ENCODE results near the gene RANBP17. TPM values are rescaled to one million over a fixed set of nuclear protein-coding genes. Genes with fewer than 3 reads are reported as not detected.
"Not testable (repeated sequence)": the region's sequence is repeated elsewhere in the genome, so short reads cannot be mapped to it uniquely, and the experiment has no call there.

The RANBP17 gene
- total and polyA plus RNA-seq, 7 experiments from 2014 or later = 3.0 TPM; not detected in 6

DNA sequence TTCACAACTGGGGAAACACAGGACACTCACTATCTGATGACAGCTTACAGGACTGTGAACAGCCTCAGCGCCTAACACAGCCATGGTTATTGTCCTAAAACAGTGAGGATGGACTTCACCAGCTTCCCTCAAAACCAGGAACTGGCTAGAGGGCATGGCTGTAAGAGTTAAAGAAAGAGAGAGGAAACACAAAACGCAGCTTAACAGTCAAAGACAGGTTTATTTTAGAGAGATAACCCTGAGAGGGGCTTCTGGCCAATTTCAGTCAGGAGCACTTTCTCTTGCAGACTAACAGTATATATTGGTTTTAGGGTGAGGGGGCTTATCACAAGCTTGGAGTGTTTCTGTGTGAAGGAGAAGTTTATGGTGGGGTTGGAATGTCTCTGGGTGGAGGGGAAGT, 35.7 kb upstream of the RANBP17 start:
- H3K27me3 Mint-ChIP-seq = peaks cover 0 to 14% (median 7%) of the 10 kb centered on the region in 5 donors
- no peak overlapping the region for H3K4me3 Mint-ChIP-seq
- no peak overlapping the region for H3K4me3 ChIP-seq (ENCODE audit: low read length)
- H3K9me3 ChIP-seq (ENCODE audit: control insufficient read depth in 2 of 3, low read length in 3 of 3) = no peaks in the 10 kb centered on the region
- ChIA-PET POLR2A (no interaction called here), CTCF (no interaction called here)
- no peaks in the 10 kb centered on the region for H3K36me3 ChIP-seq (ENCODE audit: control insufficient read depth in 2 of 3, insufficient read depth in 3 of 3, low read length in 3 of 3)
- no peaks in the 10 kb centered on the region for H3K4me1 Mint-ChIP-seq
- intact Hi-C loops (cut with micrococcal nuclease) = no loop called here
- no peaks in the 10 kb centered on the region for H3K27me3 ChIP-seq (ENCODE audit: control insufficient read depth in 2 of 2, insufficient read depth in 2 of 2, low read length in 2 of 2)
- ATAC-seq = no peak
- no peaks in the 10 kb centered on the region for H3K36me3 Mint-ChIP-seq
- no peak overlapping the region for H3K27ac ChIP-seq (ENCODE audit: low read depth, low read length)
- DNase-seq = no peak
- no peak overlapping the region for H3K27ac Mint-ChIP-seq
- H3K4me1 ChIP-seq (ENCODE audit: control insufficient read depth in 2 of 2, insufficient read depth in 2 of 2, low read length in 2 of 2) = no peaks in the 10 kb centered on the region
- H3K9me3 Mint-ChIP-seq = peaks cover 0 to 2% (median 0%) of the 10 kb centered on the region in 11 donors

DNA sequence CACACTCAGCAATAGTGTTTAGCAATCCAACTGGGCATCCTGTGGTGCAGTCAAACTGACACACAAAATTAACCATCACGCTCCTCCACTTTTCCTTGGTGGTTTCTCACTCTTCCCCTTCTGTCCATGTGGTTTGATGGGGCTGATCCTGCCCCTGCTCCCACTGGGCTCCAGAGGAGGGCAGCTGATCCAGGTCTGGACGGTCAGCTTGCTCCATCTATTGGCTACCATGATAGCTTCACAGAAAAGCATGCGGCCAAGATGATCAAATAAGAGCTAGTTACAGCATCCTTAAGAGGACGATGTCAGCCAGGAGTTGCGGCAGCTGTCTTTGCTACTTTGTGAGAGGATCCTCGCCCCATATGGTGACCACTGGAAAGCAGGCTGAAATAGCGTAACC, 29.6 kb upstream of the RANBP17 start:
- no peak overlapping the region for H3K4me3 Mint-ChIP-seq
- H3K9me3 Mint-ChIP-seq = peaks cover 0 to 12% (median 5%) of the 10 kb centered on the region in 11 donors
- no peak for ATAC-seq
- H3K27ac Mint-ChIP-seq = no peak overlapping the region
- no peaks in the 10 kb centered on the region for H3K36me3 ChIP-seq (ENCODE audit: control insufficient read depth in 2 of 3, insufficient read depth in 3 of 3, low read length in 3 of 3)
- intact Hi-C loops (cut with micrococcal nuclease) = no loop called here
- no peaks in the 10 kb centered on the region for H3K27me3 ChIP-seq (ENCODE audit: control insufficient read depth in 2 of 2, insufficient read depth in 2 of 2, low read length in 2 of 2)
- ChIA-PET POLR2A (no interaction called here), CTCF (no interaction called here)
- H3K9me3 ChIP-seq (ENCODE audit: control insufficient read depth in 2 of 3, low read length in 3 of 3) = no peaks in the 10 kb centered on the region
- no peak overlapping the region for H3K27ac ChIP-seq (ENCODE audit: low read depth, low read length)
- peaks cover 0 to 20% (median 3%) of the 10 kb centered on the region in 5 donors for H3K27me3 Mint-ChIP-seq
- no peak for DNase-seq
- no peak overlapping the region for H3K4me3 ChIP-seq (ENCODE audit: low read length)
- H3K36me3 Mint-ChIP-seq = no peaks in the 10 kb centered on the region
- H3K4me1 Mint-ChIP-seq = no peaks in the 10 kb centered on the region
- no peaks in the 10 kb centered on the region for H3K4me1 ChIP-seq (ENCODE audit: control insufficient read depth in 2 of 2, insufficient read depth in 2 of 2, low read length in 2 of 2)

GRCh38 chr5:170833981-170834380, 27.8 kb upstream of the RANBP17 start:
- Mint-ChIP-seq H3K27me3 (peaks cover 0 to 23% (median 0%) of the 10 kb centered on the region in 5 donors), H3K9me3 (peaks cover 0 to 12% (median 5%) of the 10 kb centered on the region in 11 donors)
- H3K27me3 ChIP-seq (ENCODE audit: control insufficient read depth in 2 of 2, insufficient read depth in 2 of 2, low read length in 2 of 2); H3K4me1 ChIP-seq (ENCODE audit: control insufficient read depth in 2 of 2, insufficient read depth in 2 of 2, low read length in 2 of 2); H3K4me3 Mint-ChIP-seq; ATAC-seq; CTCF ChIA-PET; DNase-seq; POLR2A ChIA-PET; H3K4me1 Mint-ChIP-seq; H3K9me3 ChIP-seq (ENCODE audit: control insufficient read depth in 2 of 3, low read length in 3 of 3); H3K27ac ChIP-seq (ENCODE audit: low read depth, low read length); H3K27ac Mint-ChIP-seq; H3K36me3 Mint-ChIP-seq; H3K4me3 ChIP-seq (ENCODE audit: low read length); H3K36me3 ChIP-seq (ENCODE audit: control insufficient read depth in 2 of 3, insufficient read depth in 3 of 3, low read length in 3 of 3); intact Hi-C loops (cut with micrococcal nuclease): not testable (repeated sequence)

- H3K27me3 Mint-ChIP-seq = peaks cover 0 to 16% (median 0%) of the 10 kb centered on the region in 5 donors
- H3K27ac ChIP-seq (ENCODE audit: low read depth, low read length) = no peak overlapping the region
- no peaks in the 10 kb centered on the region for H3K4me1 ChIP-seq (ENCODE audit: control insufficient read depth in 2 of 2, insufficient read depth in 2 of 2, low read length in 2 of 2)
- H3K9me3 Mint-ChIP-seq = peaks cover 0 to 12% (median 5%) of the 10 kb centered on the region in 11 donors
- ChIA-PET CTCF (no interaction called here), POLR2A (no interaction called here)
- no peak overlapping the region for H3K4me3 Mint-ChIP-seq
- H3K36me3 Mint-ChIP-seq = no peaks in the 10 kb centered on the region
- no peak for DNase-seq
- H3K36me3 ChIP-seq (ENCODE audit: control insufficient read depth in 2 of 3, insufficient read depth in 3 of 3, low read length in 3 of 3) = no peaks in the 10 kb centered on the region
- H3K4me3 ChIP-seq (ENCODE audit: low read length) = no peak overlapping the region
- no peaks in the 10 kb centered on the region for H3K27me3 ChIP-seq (ENCODE audit: control insufficient read depth in 2 of 2, insufficient read depth in 2 of 2, low read length in 2 of 2)
- H3K9me3 ChIP-seq (ENCODE audit: control insufficient read depth in 2 of 3, low read length in 3 of 3) = no peaks in the 10 kb centered on the region
- H3K4me1 Mint-ChIP-seq = no peaks in the 10 kb centered on the region
- intact Hi-C loops (cut with micrococcal nuclease) = no loop called here
- ATAC-seq = no peak
- H3K27ac Mint-ChIP-seq = no peak overlapping the region
Observed at GRCh38 chr5:170836226-170836625, 25.6 kb upstream of the RANBP17 start.

- H3K27me3 Mint-ChIP-seq = peaks cover 0 to 21% (median 4%) of the 10 kb centered on the region in 5 donors
- no peaks in the 10 kb centered on the region for H3K36me3 Mint-ChIP-seq
- Histone ChIP-seq H3K36me3 (ENCODE audit: control insufficient read depth in 2 of 3, insufficient read depth in 3 of 3, low read length in 3 of 3) (no peaks in the 10 kb centered on the region), H3K27me3 (ENCODE audit: control insufficient read depth in 2 of 2, insufficient read depth in 2 of 2, low read length in 2 of 2) (peaks cover 0 to 4% of the 10 kb centered on the region in 2 donors), H3K4me1 (ENCODE audit: control insufficient read depth in 2 of 2, insufficient read depth in 2 of 2, low read length in 2 of 2) (no peaks in the 10 kb centered on the region), H3K27ac (ENCODE audit: low read depth, low read length) (no peak overlapping the region), H3K9me3 (ENCODE audit: control insufficient read depth in 2 of 3, low read length in 3 of 3) (no peaks in the 10 kb centered on the region), H3K4me3 (ENCODE audit: low read length) (no peak overlapping the region)
- intact Hi-C loops (cut with micrococcal nuclease) = no loop called here
- ChIA-PET CTCF (no interaction called here), POLR2A (interaction anchor here (0.6 kb wide), 1 partner anchor 31 kb away, joined by 3 read pairs; no protein-coding TSS in a partner anchor)
- no peaks in the 10 kb centered on the region for H3K4me1 Mint-ChIP-seq
- H3K4me3 Mint-ChIP-seq = no peak overlapping the region
- H3K27ac Mint-ChIP-seq = no peak overlapping the region
- ATAC-seq (no peak), DNase-seq (no peak)
- peaks cover 0 to 6% (median 0%) of the 10 kb centered on the region in 11 donors for H3K9me3 Mint-ChIP-seq
Observed at GRCh38 chr5:170843870-170844269, 17.9 kb upstream of the RANBP17 start.

GRCh38 chr5:170844651-170845050, 17.2 kb upstream of the RANBP17 start:
- Mint-ChIP-seq H3K36me3 (no peaks in the 10 kb centered on the region), H3K27ac (no peak overlapping the region), H3K27me3 (peaks cover 0 to 23% (median 4%) of the 10 kb centered on the region in 5 donors), H3K4me1 (no peaks in the 10 kb centered on the region), H3K9me3 (peaks cover 0 to 6% (median 0%) of the 10 kb centered on the region in 11 donors), H3K4me3 (no peak overlapping the region)
- ATAC-seq (no peak), DNase-seq (no peak)
- H3K36me3 ChIP-seq (ENCODE audit: control insufficient read depth in 2 of 3, insufficient read depth in 3 of 3, low read length in 3 of 3) = no peaks in the 10 kb centered on the region
- no peaks in the 10 kb centered on the region for H3K4me1 ChIP-seq (ENCODE audit: control insufficient read depth in 2 of 2, insufficient read depth in 2 of 2, low read length in 2 of 2)
- intact Hi-C loops (cut with micrococcal nuclease) = no loop called here
- peaks cover 0 to 4% of the 10 kb centered on the region in 2 donors for H3K27me3 ChIP-seq (ENCODE audit: control insufficient read depth in 2 of 2, insufficient read depth in 2 of 2, low read length in 2 of 2)
- POLR2A ChIA-PET = no interaction called here
- H3K4me3 ChIP-seq (ENCODE audit: low read length) = no peak overlapping the region
- no peaks in the 10 kb centered on the region for H3K9me3 ChIP-seq (ENCODE audit: control insufficient read depth in 2 of 3, low read length in 3 of 3)
- CTCF ChIA-PET = no interaction called here
- H3K27ac ChIP-seq (ENCODE audit: low read depth, low read length) = no peak overlapping the region

DNA sequence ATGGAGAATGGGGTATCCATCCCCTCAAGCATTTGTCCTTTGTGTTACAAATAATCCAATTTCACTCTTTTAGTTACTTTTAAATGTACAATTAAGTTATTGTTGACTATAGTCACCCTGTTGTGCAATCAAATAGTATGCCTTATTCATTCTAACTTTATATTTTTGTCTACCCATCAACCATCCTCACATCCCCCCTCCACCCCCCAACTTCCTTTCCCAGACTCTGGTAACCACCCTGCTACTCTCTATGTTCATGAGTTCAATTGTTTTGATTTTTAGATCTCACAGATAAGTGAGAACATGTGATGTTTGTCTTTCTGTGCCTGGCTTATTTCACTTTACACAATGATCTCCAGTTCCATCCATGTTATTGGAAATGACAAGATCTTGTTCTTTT, 15.4 kb upstream of the RANBP17 start:
- Mint-ChIP-seq H3K36me3 (no peaks in the 10 kb centered on the region), H3K4me3 (no peak overlapping the region), H3K4me1 (no peaks in the 10 kb centered on the region), H3K27ac (no peak overlapping the region), H3K9me3 (peaks cover 0 to 6% (median 1%) of the 10 kb centered on the region in 11 donors), H3K27me3 (peaks cover 0 to 23% (median 4%) of the 10 kb centered on the region in 5 donors)
- Histone ChIP-seq H3K27me3 (ENCODE audit: control insufficient read depth in 2 of 2, insufficient read depth in 2 of 2, low read length in 2 of 2) (peaks cover 0 to 4% of the 10 kb centered on the region in 2 donors), H3K36me3 (ENCODE audit: control insufficient read depth in 2 of 3, insufficient read depth in 3 of 3, low read length in 3 of 3) (no peaks in the 10 kb centered on the region), H3K4me1 (ENCODE audit: control insufficient read depth in 2 of 2, insufficient read depth in 2 of 2, low read length in 2 of 2) (no peaks in the 10 kb centered on the region), H3K4me3 (ENCODE audit: low read length) (no peak overlapping the region), H3K27ac (ENCODE audit: low read depth, low read length) (no peak overlapping the region), H3K9me3 (ENCODE audit: control insufficient read depth in 2 of 3, low read length in 3 of 3) (no peaks in the 10 kb centered on the region)
- POLR2A ChIA-PET = no interaction called here
- ATAC-seq = no peak
- no peak for DNase-seq
- intact Hi-C loops (cut with micrococcal nuclease) = no loop called here
- CTCF ChIA-PET = no interaction called here

All from naive thymus-derived CD4-positive, alpha-beta T cell (primary cell).